SK-N-MC (cell line): Measurements from ENCODE around the gene BAZ1B.
"Not testable (repeated sequence)": the region's sequence is repeated elsewhere in the genome, so short reads cannot be mapped to it uniquely, and the experiment has no call there.

Source experiments
- DNase-seq: peaks from one replicate; pipeline ENCODE4 v3.0.0-alpha.2; 2011; ENCODE audit warnings: low read depth, low spot score
- H3K27ac ChIP-seq: fragments of 200-600 bp; sonication (generic); 2 replicates; pipeline ENCODE4 v1.5.1; 2016; ENCODE audit warnings: mixed run types
- H3K36me3 ChIP-seq: fragments of 200-600 bp; sonication (generic); 2 replicates; pipeline ENCODE4 v1.6.1; 2017; ENCODE audit warnings: antibody characterized with exemption, low read length, mixed read lengths; ENCODE audit not compliant: insufficient read depth
- H3K4me3 ChIP-seq: fragments of 200-600 bp; sonication (generic); 2 replicates; pipeline ENCODE4 v1.5.1; 2016
- H3K9ac ChIP-seq: fragments of 200-600 bp; sonication (generic); 2 replicates; pipeline ENCODE4 v1.8.0; 2017; ENCODE audit warnings: mixed run types, mixed read lengths; ENCODE audit not compliant: insufficient read length
- H3K9me3 ChIP-seq: fragments of 200-600 bp; sonication (generic); 2 replicates; pipeline ENCODE4 v1.6.1; 2017; ENCODE audit warnings: low read depth, mild to moderate bottlenecking, antibody characterized with exemption, low read length, moderate library complexity, mixed read lengths
- EZH2 ChIP-seq: fragments of 200-600 bp; sonication (generic); IDR thresholded peaks from one replicate; pipeline ENCODE4 v1.6.1; 2017; ENCODE audit warnings: antibody characterized with exemption
- FOXP2 ChIP-seq: optimal IDR thresholded peaks from 2 replicates; pipeline ENCODE3; 2011; ENCODE audit warnings: mild to moderate bottlenecking, moderate library complexity; ENCODE audit not compliant: insufficient read depth; ENCODE audit errors: extremely low read length, control extremely low read depth
- POLR2AphosphoS5 ChIP-seq: IDR thresholded peaks from 2 replicates; pipeline ENCODE4 v1.6.1; 2012; ENCODE audit warnings: mild to moderate bottlenecking, low read depth, low read length, borderline replicate concordance

Gene BAZ1B

DNA sequence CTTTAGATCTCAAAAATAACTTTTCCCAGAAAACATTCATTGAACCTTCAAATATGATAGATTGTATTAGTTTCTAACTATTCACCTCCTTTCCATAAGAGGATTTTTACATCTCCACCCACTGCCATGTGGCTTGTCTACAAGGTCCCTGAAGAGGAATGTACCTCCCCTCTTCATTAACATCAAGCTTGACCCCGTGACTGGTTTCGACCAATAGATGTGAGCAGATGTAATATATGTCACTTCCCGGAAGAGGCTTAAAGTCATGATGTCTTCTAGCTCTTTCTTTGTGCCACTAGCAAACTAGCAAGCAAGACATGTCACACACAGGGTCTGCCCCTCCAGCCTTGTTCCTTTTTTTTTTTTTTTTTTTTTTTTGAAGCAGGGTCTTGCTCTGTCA lies 6.9 kb downstream of the BAZ1B start:
- TF ChIP-seq EZH2 (no peak), FOXP2 (no peak), POLR2AphosphoS5 (no peak)
- DNase-seq: no peak
- Histone ChIP-seq H3K27ac (no peak overlapping the region), H3K4me3 (no peak overlapping the region), H3K36me3 (peaks cover 93% of the 10 kb centered on the region), H3K9ac (no peak overlapping the region), H3K9me3 (0 out of 2 replicates have a peak, but pooled peaks cover 3% of the 10 kb centered on the region)

DNA sequence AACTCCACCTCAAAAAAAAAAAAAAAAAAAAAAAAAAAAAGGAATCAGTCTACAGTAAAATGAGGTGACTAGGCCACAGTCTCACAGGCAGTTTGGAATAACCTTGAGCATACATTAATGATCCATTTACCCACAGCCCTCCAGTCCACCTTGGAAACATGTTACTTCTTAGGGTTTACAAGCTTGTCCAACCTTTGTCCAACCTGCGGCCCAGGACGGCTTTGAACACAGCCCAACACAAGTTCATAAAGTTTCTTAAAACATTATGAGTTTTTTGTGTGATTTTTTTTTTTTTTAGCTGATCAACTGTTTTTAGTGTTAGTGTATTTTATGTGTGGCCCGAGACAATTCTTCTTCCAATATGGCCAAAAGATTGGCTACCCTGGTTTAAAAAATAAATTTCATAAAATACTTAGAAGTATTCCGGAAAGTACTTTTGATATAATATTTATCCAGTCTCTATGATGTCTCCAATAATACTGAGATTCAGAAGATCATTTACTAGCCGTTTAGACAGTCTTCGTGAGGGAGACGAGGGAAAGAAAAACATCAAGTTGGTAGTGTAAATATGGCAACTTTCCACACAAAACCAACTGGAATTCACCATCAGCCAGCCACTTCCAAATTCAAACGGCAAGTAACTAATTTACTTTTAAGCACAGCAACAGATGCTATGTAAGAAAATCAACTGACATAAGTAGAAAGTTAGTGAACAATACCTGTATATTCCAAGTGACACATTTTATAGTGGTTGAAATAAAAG lies 9.9 kb downstream of the BAZ1B start:
- Histone ChIP-seq H3K9me3 (no peaks in the 10 kb centered on the region), H3K9ac (no peak overlapping the region), H3K4me3 (no peak overlapping the region), H3K27ac (0 out of 2 replicates have a peak overlapping the region, but pooled peaks have one; percentile 7), H3K36me3 (peaks cover 96% of the 10 kb centered on the region)
- TF ChIP-seq FOXP2: no peak
- no peak for TF ChIP-seq POLR2AphosphoS5
- no peak for TF ChIP-seq EZH2
- no peak for DNase-seq

DNA sequence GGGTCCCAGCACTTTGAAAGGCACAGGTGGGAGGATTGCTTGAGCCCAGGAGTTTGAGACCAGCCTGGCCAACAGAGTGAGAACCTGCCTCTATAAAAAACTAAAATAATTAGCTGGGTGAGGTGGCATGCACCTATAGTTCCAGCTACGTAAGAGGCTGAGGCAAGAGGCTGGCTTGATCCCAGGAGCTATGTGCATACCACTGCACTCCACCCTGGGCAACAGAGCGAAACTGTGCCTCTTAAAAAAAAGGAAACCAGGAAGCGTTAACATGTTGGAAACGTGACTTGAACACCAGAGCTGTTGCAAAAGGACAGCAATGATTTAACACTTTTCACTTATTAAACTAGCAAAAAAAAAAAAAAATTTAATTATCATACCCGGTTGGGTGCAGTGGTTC lies 12.6 kb downstream of the BAZ1B start:
- no peak for TF ChIP-seq FOXP2
- Histone ChIP-seq H3K36me3 (peaks cover 93% of the 10 kb centered on the region), H3K27ac (no peak overlapping the region), H3K9ac (no peak overlapping the region), H3K4me3 (no peak overlapping the region), H3K9me3 (no peaks in the 10 kb centered on the region)
- DNase-seq: no peak

DNA sequence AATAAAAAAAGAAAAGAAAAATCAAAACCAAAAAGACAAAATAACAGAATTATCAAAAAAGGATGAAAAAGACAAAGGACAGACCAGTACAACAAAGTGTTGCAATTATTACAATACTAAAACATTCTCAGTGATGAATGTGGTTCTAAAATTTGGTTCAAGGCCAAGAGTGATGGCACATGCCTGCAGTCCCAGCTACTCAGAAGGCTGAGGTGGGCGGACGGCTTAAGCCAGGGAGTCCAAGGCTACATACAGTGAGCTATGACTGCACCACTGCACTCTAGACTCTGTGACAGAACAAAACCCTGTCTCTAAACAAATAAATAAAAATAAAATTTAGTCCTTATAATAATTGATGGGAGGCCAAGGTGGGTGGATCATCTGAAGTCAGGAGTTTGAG lies 14.5 kb downstream of the BAZ1B start:
- no peaks in the 10 kb centered on the region for H3K9me3 ChIP-seq
- no peak overlapping the region for H3K9ac ChIP-seq
- H3K27ac ChIP-seq: no peak overlapping the region
- no peak for DNase-seq
- no peak overlapping the region for H3K4me3 ChIP-seq
- no peak for TF ChIP-seq POLR2AphosphoS5
- TF ChIP-seq FOXP2: no peak
- no peak for TF ChIP-seq EZH2
- H3K36me3 ChIP-seq: peaks cover 93% of the 10 kb centered on the region

DNA sequence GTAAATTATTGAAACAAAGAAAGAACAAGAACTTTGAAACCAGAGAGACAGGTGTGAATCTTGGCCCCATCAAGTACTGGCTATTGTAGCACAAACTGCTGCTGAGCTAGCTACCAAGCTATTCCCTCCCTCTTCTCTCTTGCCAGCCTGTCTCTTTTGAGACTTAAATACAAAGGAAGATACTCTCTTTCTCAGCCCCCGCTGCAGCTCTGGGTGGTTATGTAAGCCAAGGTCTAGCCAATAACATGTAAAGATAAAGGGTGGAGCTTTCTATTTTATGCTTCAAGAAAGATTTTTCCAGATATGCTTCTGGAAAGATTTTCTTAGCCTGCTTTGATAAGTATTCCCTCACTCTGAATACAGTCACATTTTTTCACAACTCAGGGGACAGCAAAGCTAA lies 17.2 kb downstream of the BAZ1B start:
- Histone ChIP-seq H3K9ac (no peak overlapping the region), H3K36me3 (peaks cover 93% of the 10 kb centered on the region), H3K27ac (no peak overlapping the region), H3K4me3 (no peak overlapping the region), H3K9me3 (no peaks in the 10 kb centered on the region)
- no peak for TF ChIP-seq POLR2AphosphoS5
- no peak for TF ChIP-seq FOXP2
- TF ChIP-seq EZH2: no peak
- no peak for DNase-seq

DNA sequence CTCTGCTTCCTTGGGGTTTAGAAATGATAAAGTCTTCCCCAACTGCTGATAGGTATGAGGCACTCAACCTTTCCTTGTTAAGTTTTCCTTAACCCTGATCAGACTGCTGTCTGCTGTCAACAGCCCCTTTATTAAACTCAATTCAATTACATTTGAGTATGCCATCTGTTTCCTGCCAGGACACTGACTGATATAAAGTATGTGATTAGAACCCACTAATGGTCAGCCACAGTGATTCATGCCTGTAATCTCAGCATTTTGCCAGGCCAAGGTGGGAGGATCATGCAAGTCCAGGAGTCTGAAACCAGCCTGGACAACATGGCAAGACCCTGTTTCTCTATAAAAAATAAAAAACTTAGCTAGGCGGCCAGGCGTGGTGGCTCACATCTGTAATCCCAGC lies 18.1 kb downstream of the BAZ1B start:
- TF ChIP-seq FOXP2 (no peak), POLR2AphosphoS5 (no peak), EZH2 (no peak)
- no peak overlapping the region for H3K9ac ChIP-seq
- no peak for DNase-seq
- no peaks in the 10 kb centered on the region for H3K9me3 ChIP-seq
- no peak overlapping the region for H3K27ac ChIP-seq
- H3K36me3 ChIP-seq: peaks cover 93% of the 10 kb centered on the region
- no peak overlapping the region for H3K4me3 ChIP-seq

DNA sequence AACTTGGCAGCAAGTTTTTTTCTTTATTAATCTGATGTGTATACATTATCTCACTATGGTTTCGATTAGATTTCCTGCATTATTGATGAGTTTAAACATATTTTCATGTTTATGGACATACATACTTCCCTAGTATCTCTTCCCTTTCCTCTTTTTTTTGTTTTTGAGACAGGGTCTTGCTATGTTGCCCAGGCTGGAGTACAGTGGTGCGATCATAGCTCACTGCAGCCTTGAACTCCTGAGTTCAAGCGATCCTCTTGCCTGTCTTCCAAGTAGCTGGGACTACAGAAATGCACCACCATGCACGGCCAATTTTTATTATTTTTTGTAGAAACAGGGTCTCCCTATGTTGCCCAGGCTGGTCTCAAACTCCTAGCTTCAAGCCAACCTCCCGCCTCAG lies 18.9 kb downstream of the BAZ1B start:
- Histone ChIP-seq H3K9ac (no peak overlapping the region), H3K4me3 (no peak overlapping the region), H3K27ac (no peak overlapping the region), H3K9me3 (no peaks in the 10 kb centered on the region), H3K36me3 (peaks cover 94% of the 10 kb centered on the region)
- DNase-seq: no peak
- TF ChIP-seq POLR2AphosphoS5: no peak
- no peak for TF ChIP-seq EZH2
- TF ChIP-seq FOXP2: no peak

DNA sequence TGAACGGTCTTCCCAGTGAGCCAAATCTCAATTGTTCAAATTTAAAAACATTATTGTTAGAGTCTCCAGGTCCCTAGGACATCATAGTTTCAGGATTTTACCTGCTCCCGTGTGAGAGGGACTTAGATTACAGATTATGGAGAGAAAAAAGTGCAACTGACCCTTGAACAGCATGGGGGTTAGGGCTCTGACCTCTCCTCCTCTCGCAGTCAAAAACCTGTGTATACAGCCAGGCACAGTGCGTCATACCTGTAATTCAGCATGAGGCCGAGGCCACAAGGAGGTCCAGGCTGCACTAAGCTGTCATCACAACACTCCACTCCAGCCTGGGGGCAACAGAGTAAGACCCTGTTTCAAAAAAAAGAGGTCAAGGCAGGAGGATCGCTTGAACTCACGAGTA lies 25.5 kb downstream of the BAZ1B start:
- Histone ChIP-seq H3K9ac (no peak overlapping the region), H3K36me3 (peaks cover 96% of the 10 kb centered on the region), H3K4me3 (no peak overlapping the region), H3K27ac (no peak overlapping the region), H3K9me3 (no peaks in the 10 kb centered on the region)
- TF ChIP-seq POLR2AphosphoS5 (no peak), FOXP2 (no peak), EZH2 (no peak)
- no peak for DNase-seq

DNA sequence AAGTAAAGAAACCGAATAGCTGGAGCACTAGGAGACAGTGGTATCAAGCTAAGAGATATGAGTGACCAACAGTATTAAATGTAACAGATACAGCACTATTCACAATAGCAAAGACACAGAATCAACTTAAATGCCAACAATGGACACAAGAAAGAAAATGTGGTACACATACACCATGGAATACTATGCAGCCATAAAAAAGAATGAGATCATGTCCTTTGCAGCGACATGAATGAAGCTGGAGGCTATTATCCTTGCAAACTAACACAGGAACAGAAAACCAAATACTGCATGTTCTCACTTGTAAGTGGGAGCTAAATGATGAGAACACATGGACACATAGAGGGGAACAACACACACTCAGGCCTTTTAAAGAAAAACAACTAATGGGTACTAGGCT lies 26.6 kb downstream of the BAZ1B start:
- H3K36me3 ChIP-seq: peaks cover 94% of the 10 kb centered on the region
- H3K4me3 ChIP-seq: not testable (repeated sequence)

More for the DNA sequence above, 26.6 kb downstream of the BAZ1B start:
- DNase-seq, H3K27ac ChIP-seq, H3K9ac ChIP-seq, H3K9me3 ChIP-seq: not testable (repeated sequence)
